ENCODE results near the gene ROBO4. TPM values are rescaled to one million over a fixed set of nuclear protein-coding genes. Genes with fewer than 3 reads are reported as not detected.

ROBO4 gene
- total RNA-seq, 1 donor from 2014 or later, result 0.25 TPM

DNA sequence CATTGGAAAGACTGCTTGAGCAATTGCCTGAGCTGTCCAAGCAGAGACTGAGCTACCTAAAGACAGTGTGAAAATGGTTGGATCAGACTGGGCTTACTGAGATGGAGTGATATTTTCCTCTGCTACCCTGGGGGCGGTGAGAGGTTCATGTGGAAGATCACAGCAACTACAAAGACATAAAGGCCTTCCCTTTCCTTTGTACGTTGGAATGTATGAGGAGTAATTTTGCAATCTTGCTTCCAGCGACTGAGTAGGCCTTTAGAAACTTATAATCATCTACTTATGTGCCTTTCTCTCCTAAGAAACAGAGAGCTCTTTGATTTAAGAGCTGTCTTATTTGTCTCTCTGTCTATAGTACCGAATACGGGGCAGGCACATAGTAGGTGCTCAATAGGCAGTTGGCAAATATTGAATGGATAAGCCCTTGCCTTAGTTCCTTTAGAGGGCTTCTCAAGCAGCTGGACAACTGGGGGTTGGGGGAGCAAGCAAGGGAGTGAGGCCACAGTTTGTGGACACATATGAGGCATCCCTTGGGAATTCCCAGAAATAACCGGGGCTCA is 40.6 kb upstream of the ROBO4 start:
- H3K4me1 Mint-ChIP-seq (ENCODE audit: low read depth, unreplicated experiment), result peaks cover 7% of the 10 kb centered on the region
- no peak overlapping the region for H3K9ac ChIP-seq (ENCODE audit: low read length)
- no peak overlapping the region for H3K4me3 ChIP-seq (ENCODE audit: insufficient read depth, low read depth, low read length)
- no peaks in the 10 kb centered on the region for H4K20me1 ChIP-seq (ENCODE audit: insufficient read depth, low read length)
- no peak overlapping the region for H3K4me3 Mint-ChIP-seq (ENCODE audit: unreplicated experiment)
- H3K4me2 ChIP-seq (ENCODE audit: low read length), result no peak overlapping the region
- no peak overlapping the region for H3K27ac ChIP-seq (ENCODE audit: low read depth, low read length)
- no peak overlapping the region for H3K27ac Mint-ChIP-seq (ENCODE audit: unreplicated experiment)
- no peaks in the 10 kb centered on the region for H3K27me3 ChIP-seq (ENCODE audit: insufficient read depth, low read length)
- no peak for FAIRE-seq
- no peaks in the 10 kb centered on the region for H3K79me2 ChIP-seq (ENCODE audit: insufficient read depth, low read length)
- no peaks in the 10 kb centered on the region for H3K36me3 Mint-ChIP-seq (ENCODE audit: low read depth, unreplicated experiment)
- no peak for DNase-seq (ENCODE audit: low read depth)
- no peaks in the 10 kb centered on the region for H3K9me3 Mint-ChIP-seq (ENCODE audit: unreplicated experiment)
- H3K27me3 Mint-ChIP-seq (ENCODE audit: low read depth, unreplicated experiment), result peaks cover 2% of the 10 kb centered on the region
- no peak for TF ChIP-seq CTCF (IDR thresholded peaks at IDR 0.05; ENCODE audit: insufficient read depth, low read depth, low read length)
- no peaks in the 10 kb centered on the region for H3K36me3 ChIP-seq (ENCODE audit: insufficient read depth, low read length)
- peaks cover 15% of the 10 kb centered on the region for H3K4me1 ChIP-seq (ENCODE audit: insufficient read depth, low read length)
- no peak overlapping the region for H2AFZ ChIP-seq (ENCODE audit: low read depth, low read length)
- H3K9me3 ChIP-seq (ENCODE audit: insufficient read depth, low read depth, low read length), result no peaks in the 10 kb centered on the region

- Histone ChIP-seq H3K9me3 (ENCODE audit: insufficient read depth, low read depth, low read length) (no peaks in the 10 kb centered on the region), H3K4me1 (ENCODE audit: insufficient read depth, low read length) (peaks cover 15% of the 10 kb centered on the region), H4K20me1 (ENCODE audit: insufficient read depth, low read length) (no peaks in the 10 kb centered on the region), H3K4me3 (ENCODE audit: insufficient read depth, low read depth, low read length) (no peak overlapping the region), H3K27ac (ENCODE audit: low read depth, low read length) (no peak overlapping the region), H2AFZ (ENCODE audit: low read depth, low read length) (no peak overlapping the region), H3K36me3 (ENCODE audit: insufficient read depth, low read length) (no peaks in the 10 kb centered on the region), H3K4me2 (ENCODE audit: low read length) (no peak overlapping the region), H3K79me2 (ENCODE audit: insufficient read depth, low read length) (no peaks in the 10 kb centered on the region), H3K27me3 (ENCODE audit: insufficient read depth, low read length) (no peaks in the 10 kb centered on the region), H3K9ac (ENCODE audit: low read length) (no peak overlapping the region)
- H3K36me3 Mint-ChIP-seq (ENCODE audit: low read depth, unreplicated experiment), result no peaks in the 10 kb centered on the region
- peaks cover 2% of the 10 kb centered on the region for H3K27me3 Mint-ChIP-seq (ENCODE audit: low read depth, unreplicated experiment)
- DNase-seq (ENCODE audit: low read depth), result no peak
- peaks cover 7% of the 10 kb centered on the region for H3K4me1 Mint-ChIP-seq (ENCODE audit: low read depth, unreplicated experiment)
- no peak for FAIRE-seq
- no peak overlapping the region for H3K4me3 Mint-ChIP-seq (ENCODE audit: unreplicated experiment)
- no peak overlapping the region for H3K27ac Mint-ChIP-seq (ENCODE audit: unreplicated experiment)
- TF ChIP-seq EZH2 (IDR thresholded peaks at IDR 0.05; ENCODE audit: insufficient read depth, low read length) (no peak), CTCF (IDR thresholded peaks at IDR 0.05; ENCODE audit: insufficient read depth, low read depth, low read length) (no peak)
- H3K9me3 Mint-ChIP-seq (ENCODE audit: unreplicated experiment), result no peaks in the 10 kb centered on the region
These were observed 39.8 kb upstream of the ROBO4 start for GRCh38 chr11:124937336-124937935.
